GM12878 (cell line): ENCODE results near the gene KYAT1. TPM values are rescaled to one million over a fixed set of nuclear protein-coding genes. Genes with fewer than 3 reads are reported as not detected.

Experiments
- ATAC-seq: fragments of 200-7000 bp; cut with Tn5 transposase; 3 replicates; pipeline ENCODE4 v1.9.1; 2020; ENCODE audit warnings: mild to moderate bottlenecking, moderate library complexity
- BruUV-seq: library from RNA; stranded (reverse); fragments of 400-500 nt; replicated peaks from 2 replicates; lab custom pipeline; 2021; lab: Mats Ljungman, UMichigan
- CTCF ChIA-PET: fragments of 300-600 bp; sonication (Branson Sonifier 250); formaldehyde crosslinking; extraction: SDS; loops from one replicate; lab custom pipeline; 2021; ENCODE audit warnings: inconsistent platforms; lab: Yijun Ruan, JAX
- POLR2A ChIA-PET: fragments of 350-600 bp; formaldehyde crosslinking; extraction: SDS; loops from one replicate; lab custom pipeline; 2021; ENCODE audit warnings: inconsistent platforms; lab: Charles Lee
- RAD21 ChIA-PET: fragments of 300-600 bp; sonication (Branson Sonifier 250); formaldehyde crosslinking; loops from one replicate; lab custom pipeline; 2023; ENCODE audit warnings: antibody characterized with exemption; ENCODE audit not compliant: unreplicated experiment; lab: Charles Lee
- SMC1A ChIA-PET: fragments of 300-600 bp; sonication (Branson Sonifier 250); formaldehyde crosslinking; loops from one replicate; lab custom pipeline; 2023; ENCODE audit not compliant: unreplicated experiment, uncharacterized antibody; lab: Charles Lee
- DNase-seq: peaks from one replicate; pipeline ENCODE4 v3.0.0-alpha.2; 2011; ENCODE audit warnings: low read depth, low spot score
- FAIRE-seq: peaks from 3 replicates; lab custom pipeline; 2011; peaks lifted over from hg19 to GRCh38; lab: Jason Lieb, UNC
- H2AFZ ChIP-seq: 2 replicates; pipeline ENCODE4 v1.6.0; 2011; ENCODE audit warnings: low read depth, low read length, control low read depth; ENCODE audit not compliant: control insufficient read depth
- H3K27ac ChIP-seq: 2 replicates; pipeline ENCODE4 v1.5.1; 2011; ENCODE audit warnings: control low read depth; ENCODE audit not compliant: control insufficient read depth, insufficient read depth
- H3K27me3 ChIP-seq, 2 experiments: replicated peaks in 1 of 2; 2 replicates each; pipeline versions ENCODE4 v1.6.0 to v1.6.1; 2011; ENCODE audit warnings: low read length in 1 of 2; ENCODE audit not compliant: control insufficient read depth in 2 of 2, insufficient read depth in 2 of 2
- H3K36me3 ChIP-seq, 2 experiments: 2 replicates each; pipeline ENCODE4 v1.5.1; 2011; ENCODE audit warnings: low read length in 1 of 2; ENCODE audit not compliant: control insufficient read depth in 2 of 2, insufficient read depth in 2 of 2
- H3K4me1 ChIP-seq: 2 replicates; pipeline ENCODE4 v1.6.1; 2011; ENCODE audit warnings: mild to moderate bottlenecking, low read length, moderate library complexity, mixed read lengths; ENCODE audit not compliant: control insufficient read depth, insufficient read depth
- H3K4me2 ChIP-seq: 2 replicates; pipeline ENCODE4 v1.6.0; 2011; ENCODE audit warnings: control low read depth; ENCODE audit not compliant: control insufficient read depth, insufficient read depth
- H3K4me3 ChIP-seq: fragments of 200-600 bp; sonication (generic); 2 replicates; pipeline ENCODE4 v1.5.1; 2016
- H3K79me2 ChIP-seq: 2 replicates; pipeline ENCODE4 v1.6.0; 2011; ENCODE audit warnings: low read length; ENCODE audit not compliant: control insufficient read depth, insufficient read depth
- H3K9ac ChIP-seq: 2 replicates; pipeline ENCODE4 v1.8.0; 2011; ENCODE audit warnings: low read length, control low read depth, mixed read lengths; ENCODE audit not compliant: control insufficient read depth, insufficient read depth
- H3K9me3 ChIP-seq: replicated peaks from 3 replicates; pipeline ENCODE4 v1.5.1; 2011; ENCODE audit warnings: mild to moderate bottlenecking, low read length; ENCODE audit not compliant: control insufficient read depth, insufficient read depth
- H4K20me1 ChIP-seq: 2 replicates; pipeline ENCODE4 v1.6.0; 2011; ENCODE audit not compliant: control insufficient read depth, insufficient read depth
- CBX5 ChIP-seq: sonication (generic); IDR thresholded peaks from 2 replicates; pipeline ENCODE4 v1.6.1; 2016; ENCODE audit warnings: low read depth, moderate library complexity, mild to moderate bottlenecking, inconsistent platforms
- CEBPB ChIP-seq, 2 experiments: fragments of 150-350 bp in 1 of 2; IDR thresholded peaks; 2 replicates each; pipeline ENCODE4 v1.6.1; 2012 to 2014; ENCODE audit warnings: low read depth in 2 of 2, low read length in 2 of 2, borderline replicate concordance in 1 of 2, inconsistent platforms in 1 of 2
- GABPA ChIP-seq: IDR thresholded peaks from 2 replicates; pipeline ENCODE4 v1.6.1; 2014; ENCODE audit warnings: antibody characterized with exemption, low read depth, mild to moderate bottlenecking, inconsistent platforms
- IKZF2 ChIP-seq, 2 experiments: fragments of 450-650 bp; IDR thresholded peaks; 2 replicates each; pipeline ENCODE4 v1.6.1; 2017; ENCODE audit warnings: mild to moderate bottlenecking in 2 of 2, moderate library complexity in 2 of 2
- MEF2B ChIP-seq: fragments of 450-650 bp; IDR thresholded peaks from 2 replicates; pipeline ENCODE4 v1.6.1; 2018; ENCODE audit warnings: mild to moderate bottlenecking, moderate library complexity; ENCODE audit not compliant: partially characterized antibody, poor library complexity, severe bottlenecking
- MXI1 ChIP-seq: fragments of 150-350 bp; IDR thresholded peaks from 2 replicates; pipeline ENCODE4 v1.6.1; 2011; ENCODE audit warnings: low read depth, mild to moderate bottlenecking, inconsistent platforms, low read length, improper control_type of control experiment
- NFXL1 ChIP-seq: fragments of 450-650 bp; IDR thresholded peaks from 2 replicates; pipeline ENCODE4 v1.6.1; 2017; ENCODE audit warnings: antibody characterized with exemption, mild to moderate bottlenecking, borderline replicate concordance
- NR2C1 ChIP-seq: fragments of 450-650 bp; IDR thresholded peaks from 2 replicates; pipeline ENCODE4 v1.6.1; 2017; ENCODE audit warnings: antibody characterized with exemption, mild to moderate bottlenecking, moderate library complexity
- NR2F1 ChIP-seq: fragments of 450-650 bp; conservative IDR thresholded peaks from 2 replicates; pipeline ENCODE4 v1.6.1; 2017; ENCODE audit warnings: mild to moderate bottlenecking
- PAX5 ChIP-seq: IDR thresholded peaks from 2 replicates; pipeline ENCODE4 v1.6.1; 2011; ENCODE audit warnings: low read depth, low read length, borderline replicate concordance
- POLR2AphosphoS2 ChIP-seq: IDR thresholded peaks from 2 replicates; pipeline ENCODE4 v1.6.1; 2011; ENCODE audit warnings: low read depth, mild to moderate bottlenecking, low read length, improper control_type of control experiment, moderate library complexity
- POLR2AphosphoS5 ChIP-seq: IDR thresholded peaks from 2 replicates; pipeline ENCODE4 v1.6.1; 2011; ENCODE audit warnings: mild to moderate bottlenecking, low read length, inconsistent platforms
- RAD21 ChIP-seq: IDR thresholded peaks from 2 replicates; pipeline ENCODE4 v1.6.1; 2011; ENCODE audit warnings: mild to moderate bottlenecking, low read depth, low read length, moderate library complexity; ENCODE audit not compliant: insufficient read depth
- RAD51 ChIP-seq: fragments of 450-650 bp; IDR thresholded peaks from 2 replicates; pipeline ENCODE4 v1.6.1; 2016; ENCODE audit warnings: moderate library complexity, mild to moderate bottlenecking, inconsistent platforms
- SP1 ChIP-seq: IDR thresholded peaks from one replicate; pipeline ENCODE4 v1.6.1; 2011; ENCODE audit warnings: low read depth, low read length
- SRF ChIP-seq, 2 experiments: IDR thresholded peaks; 2 replicates each; pipeline ENCODE4 v1.6.1; 2011; ENCODE audit warnings: low read depth in 2 of 2, low read length in 2 of 2, mild to moderate bottlenecking in 1 of 2, moderate library complexity in 1 of 2
- SUZ12 ChIP-seq: fragments of 200-600 bp; sonication (generic); IDR thresholded peaks from one replicate; pipeline ENCODE4 v1.6.1; 2018; ENCODE audit warnings: antibody characterized with exemption, mild to moderate bottlenecking; ENCODE audit not compliant: unreplicated experiment
- TAF1 ChIP-seq: IDR thresholded peaks from 2 replicates; pipeline ENCODE4 v1.6.1; 2011; ENCODE audit warnings: mild to moderate bottlenecking, low read depth, low read length, borderline replicate concordance
- ZNF207 ChIP-seq: fragments of 450-650 bp; IDR thresholded peaks from 2 replicates; pipeline ENCODE4 v1.6.1; 2014; ENCODE audit warnings: antibody characterized with exemption, mild to moderate bottlenecking, borderline replicate concordance
- ZSCAN29 ChIP-seq: fragments of 450-650 bp; IDR thresholded peaks from 2 replicates; pipeline ENCODE4 v1.6.1; 2017; ENCODE audit warnings: mild to moderate bottlenecking, moderate library complexity
- WGBS: methylation state at CpG from one replicate; pipeline ENCODE4 v1.1.6; 2016; ENCODE audit warnings: low lambda C conversion rate; ENCODE audit not compliant: insufficient replicate concordance, insufficient coverage; ENCODE audit errors: missing lambda C conversion rate; 5-methylcytosine and 5-hydroxymethylcytosine counted together
- in situ Hi-C: fragments of 300-500 bp; cut with MboI; formaldehyde crosslinking; loops from 9 replicates; pipeline ENCODE4 v1.14.3; 2018; ENCODE audit warnings: mixed read lengths
- intact Hi-C: fragments of 100-400 bp; cut with micrococcal nuclease; formaldehyde crosslinking; loops from one replicate; pipeline ENCODE4 v1.14.2; 2022; ENCODE audit not compliant: unreplicated experiment
- polyA plus RNA-seq, 11 experiments: library from polyadenylated mRNA; depleted of rRNA in 4 of 11; unstranded in 6 of 11; stranded (reverse) in 5 of 11; fragments of >200 nt; fragmentation: Nextera tagmentation in 4 of 11; fragmentation: Illumina TruSeq in 1 of 11; extraction: Ambion mirVana in 4 of 11; extraction: Trizol in 1 of 11; gene quantifications; 1 replicate in 1 of 11; 2 replicates in 10 of 11; pipeline versions ENCODE4 v1.2.1 to v1.2.3, GENCODE V29; 2011 to 2016; ENCODE audit warnings: inconsistent platforms in 2 of 11, missing spikeins in 2 of 11, low read depth in 1 of 11
- total RNA-seq, 4 experiments: library from RNA; depleted of rRNA in 3 of 4; stranded (reverse); fragments of >200 nt in 3 of 4; fragmentation: Illumina TruSeq in 1 of 4; extraction: Trizol in 1 of 4; gene quantifications; 2 replicates each; pipeline versions ENCODE4 v1.2.1 to v1.2.3, GENCODE V29; 2013 to 2021
- TF ChIP-seq, protein P1 (sequence below): fragments of 450-650 bp; IDR thresholded peaks from 2 replicates; pipeline ENCODE4 v1.6.1; 2017; ENCODE audit warnings: low read depth, mild to moderate bottlenecking, moderate library complexity

KYAT1 gene
- total and polyA plus RNA-seq, 10 of the 15 experiments (the other 5 are each of a cell fraction or from before 2014, with no cell fraction given): 5.8 to 15.7 (median 11.4) TPM

DNA sequence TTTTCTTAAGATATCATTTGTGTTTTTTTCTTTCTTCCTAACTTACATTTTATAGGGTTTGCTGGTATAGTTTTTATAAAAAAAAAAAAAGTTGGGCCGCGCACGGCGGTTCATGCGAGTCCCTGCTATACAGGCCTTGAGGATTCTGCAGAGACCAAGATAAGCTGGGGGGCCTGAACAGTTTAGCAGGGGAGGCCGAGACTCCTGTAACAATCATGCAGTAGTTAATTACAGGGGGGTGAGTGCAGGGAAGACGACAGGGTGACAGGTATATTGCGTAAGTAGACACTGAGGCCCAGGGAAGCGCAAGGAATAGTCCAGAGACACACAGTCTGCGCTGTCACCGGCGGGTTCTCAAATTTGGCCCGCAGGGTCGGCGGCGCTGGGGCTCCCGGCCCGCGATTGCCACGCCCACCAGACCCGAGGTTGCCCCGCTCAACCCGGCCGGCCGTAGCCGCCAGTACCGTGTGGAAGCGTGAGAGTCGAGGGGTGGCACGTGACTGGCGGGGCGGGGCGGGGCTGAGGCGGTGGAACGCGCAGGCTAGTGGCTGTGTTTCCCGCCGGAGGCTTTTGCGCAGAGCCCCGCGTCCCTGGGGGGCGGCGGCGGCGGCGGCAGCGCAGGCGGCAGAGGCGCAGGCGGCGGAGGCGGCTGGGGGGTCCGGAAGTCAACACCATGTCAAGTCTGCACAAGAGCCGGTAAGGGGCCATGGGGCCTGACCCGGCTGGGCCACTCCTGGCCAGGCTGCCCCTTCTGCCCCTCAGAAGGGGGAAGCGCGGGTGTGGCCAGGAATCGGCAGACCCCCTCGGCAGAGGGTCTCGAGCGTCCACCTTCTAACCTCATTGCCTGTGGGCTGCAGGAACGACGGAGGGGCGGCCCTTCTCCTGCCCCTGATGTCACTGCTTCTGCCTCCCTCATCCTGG lies 94.8 kb downstream of the KYAT1 start, which contains the start of gene TBC1D13:
TBC1D13 (plus strand) TSS at position 573 of the 921 bp plus-strand sequence; CDS start at position 674, 101 bp downstream.
- H3K4me1 ChIP-seq: peaks cover 10% of the 10 kb centered on the region
- ATAC-seq (peak; percentile 99), FAIRE-seq (no peak), DNase-seq (peak; percentile 31)
- peaks cover 0 to 1% of the 10 kb centered on the region in 2 experiments; a peak in 3 of 4 replicates for H3K36me3 ChIP-seq
- peak within 1 kb of the TSS; percentile 94 for H2AFZ ChIP-seq
- ChIA-PET RAD21 (no interaction called here), CTCF (interaction anchor here (1.7 to 2.0 kb wide), 2 partner anchors 15 to 141 kb away, joined by 4 to 14 read pairs; partner anchors contain the start of gene ZER1), SMC1A (interaction anchor here (2.0 kb wide), 1 partner anchor 22 kb away, joined by 7 read pairs; no protein-coding TSS in a partner anchor), POLR2A (interaction anchor here (2.3 kb wide), 1 partner anchor 15 kb away, joined by 12 read pairs; the partner anchor contains the start of gene ZER1)
- H3K9ac ChIP-seq: peak within 1 kb of the TSS; percentile 65
- H3K27me3 ChIP-seq: no peaks in the 10 kb centered on the region
- intact Hi-C loops (loop anchor here (2.0 kb wide), 1 partner anchor 14 kb away; no protein-coding TSS in a partner anchor), in situ Hi-C loops (no loop called here)
- 8% methylated on average over 63 of the region's 64 CpGs for WGBS
- H3K4me2 ChIP-seq: peak within 1 kb of the TSS; percentile 64
- no peaks in the 10 kb centered on the region for H4K20me1 ChIP-seq
- peak within 1 kb of the TSS; percentile 97 for H3K4me3 ChIP-seq
- H3K9me3 ChIP-seq: peaks cover under 1% of the 10 kb centered on the region; the same call in 2 of the 3 replicates
- H3K27ac ChIP-seq: peak within 1 kb of the TSS; percentile 58
- peaks cover 19% of the 10 kb centered on the region for H3K79me2 ChIP-seq
- no TSS peak for BruUV-seq
- TF ChIP-seq SUZ12: no peak
- TF ChIP-seq NFXL1: no peak
- peak; percentile 73 for TF ChIP-seq POLR2AphosphoS5
- peak; percentile 43 for TF ChIP-seq SP1
- no peak for TF ChIP-seq IKZF2 (IDR thresholded peaks at IDR 0.05)
- TF ChIP-seq, protein P1, sequence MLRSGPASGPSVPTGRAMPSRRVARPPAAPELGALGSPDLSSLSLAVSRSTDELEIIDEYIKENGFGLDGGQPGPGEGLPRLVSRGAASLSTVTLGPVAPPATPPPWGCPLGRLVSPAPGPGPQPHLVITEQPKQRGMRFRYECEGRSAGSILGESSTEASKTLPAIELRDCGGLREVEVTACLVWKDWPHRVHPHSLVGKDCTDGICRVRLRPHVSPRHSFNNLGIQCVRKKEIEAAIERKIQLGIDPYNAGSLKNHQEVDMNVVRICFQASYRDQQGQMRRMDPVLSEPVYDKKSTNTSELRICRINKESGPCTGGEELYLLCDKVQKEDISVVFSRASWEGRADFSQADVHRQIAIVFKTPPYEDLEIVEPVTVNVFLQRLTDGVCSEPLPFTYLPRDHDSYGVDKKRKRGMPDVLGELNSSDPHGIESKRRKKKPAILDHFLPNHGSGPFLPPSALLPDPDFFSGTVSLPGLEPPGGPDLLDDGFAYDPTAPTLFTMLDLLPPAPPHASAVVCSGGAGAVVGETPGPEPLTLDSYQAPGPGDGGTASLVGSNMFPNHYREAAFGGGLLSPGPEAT: peak; percentile 57; the same call in 1 of the 2 replicates
- no peak for TF ChIP-seq RAD21
- peak; percentile 60; the same call in 1 of the 2 replicates for TF ChIP-seq TAF1
- peak; percentile 73 for TF ChIP-seq NR2F1
- peak; percentile 11; the same call in 1 of the 2 replicates for TF ChIP-seq PAX5
- TF ChIP-seq MEF2B: peak; percentile 97
- 0 out of 2 replicates have a peak, but pooled peaks have one; percentile 63 for TF ChIP-seq ZSCAN29
- 0 out of 4 replicates have a peak, but pooled peaks of 1 of the 2 experiments have one; percentile 28 for TF ChIP-seq CEBPB (IDR thresholded peaks at IDR 0.05; ENCODE audit: borderline replicate concordance in 1 of 2, low read depth in 2 of 2, low read length in 2 of 2)
- TF ChIP-seq MXI1: peak; percentile 69; the same call in 1 of the 2 replicates
- TF ChIP-seq POLR2AphosphoS2: 0 out of 2 replicates have a peak, but pooled peaks have one; percentile 65
- TF ChIP-seq SRF (IDR thresholded peaks at IDR 0.05; ENCODE audit: low read depth in 2 of 2, low read length in 2 of 2): peak; percentile 69 to 70; a peak in 3 of 4 replicates
- peak; percentile 83 for TF ChIP-seq GABPA
- TF ChIP-seq RAD51: peak; percentile 85
- TF ChIP-seq NR2C1: peak; percentile 66
- no peak for TF ChIP-seq CBX5
- TF ChIP-seq ZNF207: peak; percentile 66; the same call in 1 of the 2 replicates
